ENCODE measurements around the gene SEMA6C.
"Not testable (repeated sequence)": the region's sequence is repeated elsewhere in the genome, so short reads cannot be mapped to it uniquely, and the experiment has no call there.

Gene SEMA6C, protein sequence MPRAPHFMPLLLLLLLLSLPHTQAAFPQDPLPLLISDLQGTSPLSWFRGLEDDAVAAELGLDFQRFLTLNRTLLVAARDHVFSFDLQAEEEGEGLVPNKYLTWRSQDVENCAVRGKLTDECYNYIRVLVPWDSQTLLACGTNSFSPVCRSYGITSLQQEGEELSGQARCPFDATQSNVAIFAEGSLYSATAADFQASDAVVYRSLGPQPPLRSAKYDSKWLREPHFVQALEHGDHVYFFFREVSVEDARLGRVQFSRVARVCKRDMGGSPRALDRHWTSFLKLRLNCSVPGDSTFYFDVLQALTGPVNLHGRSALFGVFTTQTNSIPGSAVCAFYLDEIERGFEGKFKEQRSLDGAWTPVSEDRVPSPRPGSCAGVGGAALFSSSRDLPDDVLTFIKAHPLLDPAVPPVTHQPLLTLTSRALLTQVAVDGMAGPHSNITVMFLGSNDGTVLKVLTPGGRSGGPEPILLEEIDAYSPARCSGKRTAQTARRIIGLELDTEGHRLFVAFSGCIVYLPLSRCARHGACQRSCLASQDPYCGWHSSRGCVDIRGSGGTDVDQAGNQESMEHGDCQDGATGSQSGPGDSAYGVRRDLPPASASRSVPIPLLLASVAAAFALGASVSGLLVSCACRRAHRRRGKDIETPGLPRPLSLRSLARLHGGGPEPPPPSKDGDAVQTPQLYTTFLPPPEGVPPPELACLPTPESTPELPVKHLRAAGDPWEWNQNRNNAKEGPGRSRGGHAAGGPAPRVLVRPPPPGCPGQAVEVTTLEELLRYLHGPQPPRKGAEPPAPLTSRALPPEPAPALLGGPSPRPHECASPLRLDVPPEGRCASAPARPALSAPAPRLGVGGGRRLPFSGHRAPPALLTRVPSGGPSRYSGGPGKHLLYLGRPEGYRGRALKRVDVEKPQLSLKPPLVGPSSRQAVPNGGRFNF

DNA sequence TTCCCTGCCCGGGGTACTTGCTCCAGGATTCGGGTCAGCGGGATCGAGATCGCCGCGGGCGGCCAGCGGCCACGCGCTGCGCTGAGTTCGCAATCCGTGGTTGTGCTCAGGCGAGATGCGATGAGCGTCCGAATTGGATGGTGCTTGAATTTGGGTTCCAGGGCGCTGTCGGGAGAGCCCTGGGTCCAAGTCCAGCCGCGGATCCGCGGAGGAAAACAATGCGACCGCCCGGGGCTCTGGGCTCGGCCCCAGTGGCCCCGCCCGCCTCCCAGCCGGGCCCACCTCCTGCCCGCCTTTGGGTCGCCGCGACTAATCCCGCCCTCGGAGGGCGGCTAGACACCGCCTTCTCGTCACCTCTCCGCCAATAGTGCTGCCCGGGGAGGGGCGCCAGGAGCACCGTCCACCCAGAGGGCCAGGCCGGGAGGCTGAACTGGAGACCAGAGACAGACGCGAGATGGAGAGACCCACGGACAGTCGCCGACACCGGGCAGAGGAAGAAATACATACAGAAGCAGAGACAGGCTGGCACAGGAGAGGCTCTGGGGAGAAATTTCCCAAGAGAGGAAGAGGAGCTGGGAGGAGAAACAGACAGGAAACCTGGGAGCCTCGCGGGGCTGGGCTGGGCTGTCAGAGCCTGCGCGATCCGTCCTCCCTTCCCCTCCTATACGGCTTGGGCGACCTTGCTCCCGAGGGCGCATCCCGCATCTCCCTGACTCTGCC lies at the start of gene SEMA6C:
Gene SEMA6C (minus strand): TSS at position 220 of the 720 bp plus-strand sequence. CDS start 4,010 bp downstream, outside the sequence.
- peak; percentile 87 for DNase-seq (ENCODE audit: low read depth in 2 of 2)

DNA sequence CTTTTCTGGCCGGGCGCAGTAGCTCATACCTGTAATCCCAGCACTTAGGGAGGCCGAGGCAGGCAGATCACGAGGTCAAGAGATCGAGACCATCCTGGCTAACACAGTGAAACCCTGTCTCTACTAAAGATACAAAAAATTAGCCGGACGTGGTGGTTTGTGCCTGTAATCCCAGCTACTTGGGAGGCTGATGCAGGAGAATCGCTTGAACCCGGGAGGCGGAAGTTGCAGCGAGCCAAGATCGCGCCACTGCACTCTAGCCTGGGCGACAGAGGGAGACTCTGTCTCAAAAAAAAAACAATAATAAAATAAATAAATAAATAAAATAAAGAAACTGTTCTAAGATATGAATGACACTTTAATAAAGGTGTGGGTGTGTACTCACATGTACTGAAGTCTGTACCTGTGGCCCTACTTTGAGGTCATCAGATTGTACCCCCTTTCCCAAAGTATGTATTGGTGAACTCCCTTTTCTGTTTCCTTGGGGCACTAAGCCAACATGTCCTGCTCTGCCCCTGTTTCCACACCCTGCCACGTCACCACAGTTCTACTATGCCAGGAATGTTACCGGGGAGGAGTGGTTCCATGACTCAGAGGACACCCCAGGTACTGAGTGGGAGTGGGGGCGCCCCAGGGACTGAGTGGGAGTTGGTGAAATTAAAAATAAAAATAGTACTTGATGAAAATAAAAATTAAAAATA lies 48.6 kb upstream of the SEMA6C start:
- DNase-seq (ENCODE audit: low read depth in 2 of 2) = not testable (repeated sequence)

DNA sequence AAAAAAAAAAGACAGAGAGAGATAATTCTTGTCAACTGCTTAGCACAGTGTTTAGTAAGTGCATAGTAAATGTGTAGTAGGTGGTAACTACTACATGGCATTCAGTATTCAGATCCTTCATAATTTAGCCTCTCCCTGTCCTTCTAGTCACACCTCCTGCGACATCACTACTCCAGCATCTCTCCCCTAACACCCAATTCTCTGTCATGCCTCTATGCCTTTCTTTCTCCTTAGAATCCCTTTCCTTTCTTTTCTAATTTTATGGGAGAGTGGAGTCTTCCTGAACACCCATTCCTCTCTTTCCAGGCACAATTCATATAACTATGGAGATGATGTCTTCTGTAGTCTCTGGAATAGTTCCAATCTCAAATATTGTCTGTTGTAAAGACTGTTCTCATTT lies 47.4 kb upstream of the SEMA6C start:
- no peak for DNase-seq (ENCODE audit: low read depth in 2 of 2)

DNA sequence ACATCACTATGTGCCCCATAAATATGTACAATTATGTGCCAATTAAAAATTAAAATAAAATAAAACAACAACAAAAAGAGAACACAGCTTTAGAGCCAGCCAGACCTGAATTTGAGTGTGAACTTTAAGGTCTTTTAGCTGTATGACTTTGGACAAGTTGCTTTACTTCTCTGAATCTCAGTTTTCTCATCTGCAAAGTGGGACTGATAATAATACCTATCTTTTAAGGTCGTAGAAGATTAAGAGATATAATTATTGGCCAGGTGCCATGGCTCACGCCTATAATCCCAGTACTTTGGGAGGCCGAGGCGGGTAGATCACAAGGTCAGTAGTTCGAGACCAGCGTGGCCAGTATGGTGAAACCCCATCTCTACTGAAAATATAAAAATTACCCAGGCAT lies 46.9 kb upstream of the SEMA6C start:
- DNase-seq (ENCODE audit: low read depth in 2 of 2) = no peak

DNA sequence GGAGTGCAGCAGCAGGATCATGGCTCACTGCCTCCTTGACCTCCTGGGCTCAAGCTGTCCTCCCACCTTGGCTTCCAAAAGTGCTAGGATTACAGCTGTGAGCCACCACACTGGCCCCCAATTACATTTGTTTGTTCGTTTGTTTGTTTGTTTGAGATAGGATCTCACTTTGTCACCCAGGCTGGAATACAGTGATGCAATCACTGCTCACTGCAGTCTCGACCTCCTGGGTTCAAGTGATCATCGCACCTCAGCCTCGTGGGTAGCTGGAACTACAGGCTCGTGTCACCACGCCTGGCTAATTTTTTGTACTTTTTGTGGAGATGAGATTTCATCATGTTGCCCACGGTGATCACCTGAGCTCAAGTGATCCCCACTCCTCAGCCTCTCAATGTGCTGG lies 45.6 kb upstream of the SEMA6C start:
- no peak for DNase-seq (ENCODE audit: low read depth in 2 of 2)

DNA sequence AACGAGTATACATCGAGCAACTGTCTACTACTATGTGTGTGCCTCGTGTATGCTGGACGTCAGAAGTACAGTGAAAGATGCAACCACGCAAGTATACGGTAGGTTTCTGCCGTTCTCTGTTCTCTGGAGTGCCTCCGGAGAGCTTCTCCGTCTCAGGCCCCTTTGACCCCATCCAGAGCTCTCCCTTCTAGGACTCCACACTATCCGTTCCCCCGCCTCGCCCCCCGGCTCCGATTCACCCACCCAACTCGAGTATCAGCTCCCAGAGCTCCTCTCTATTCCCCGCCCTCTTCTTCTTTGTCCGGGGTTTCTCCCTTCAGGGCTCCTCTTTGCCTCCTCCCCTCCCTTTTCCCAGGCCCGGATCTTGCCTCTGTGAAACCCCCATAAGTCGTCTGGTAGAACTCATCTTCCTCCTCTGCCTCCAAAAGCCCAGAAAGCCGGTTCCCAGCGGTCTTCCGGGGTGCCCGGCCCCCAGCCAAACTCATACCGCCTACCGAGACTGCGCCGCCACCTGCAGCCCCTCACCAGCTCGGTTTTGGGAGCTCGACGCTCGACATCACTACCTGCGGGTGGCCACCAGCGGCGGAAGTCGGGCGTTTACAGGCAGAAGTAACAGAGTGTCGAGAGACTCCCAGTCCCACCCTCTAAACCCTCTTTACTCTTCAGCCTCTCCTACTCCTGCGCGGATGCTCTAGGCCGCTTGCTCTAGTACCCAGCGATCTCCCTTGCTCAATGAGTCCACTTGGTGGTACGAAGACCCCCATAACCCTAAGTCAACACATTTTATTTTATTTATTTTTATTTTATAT lies 43.4 kb upstream of the SEMA6C start, which contains the start of gene VPS72:
Gene VPS72 (minus strand): TSS at position 561 of the 809 bp plus-strand sequence. CDS start 76 bp downstream, at position 485.
- peak; percentile 79 to 82 for DNase-seq (ENCODE audit: low read depth in 2 of 2)

DNA sequence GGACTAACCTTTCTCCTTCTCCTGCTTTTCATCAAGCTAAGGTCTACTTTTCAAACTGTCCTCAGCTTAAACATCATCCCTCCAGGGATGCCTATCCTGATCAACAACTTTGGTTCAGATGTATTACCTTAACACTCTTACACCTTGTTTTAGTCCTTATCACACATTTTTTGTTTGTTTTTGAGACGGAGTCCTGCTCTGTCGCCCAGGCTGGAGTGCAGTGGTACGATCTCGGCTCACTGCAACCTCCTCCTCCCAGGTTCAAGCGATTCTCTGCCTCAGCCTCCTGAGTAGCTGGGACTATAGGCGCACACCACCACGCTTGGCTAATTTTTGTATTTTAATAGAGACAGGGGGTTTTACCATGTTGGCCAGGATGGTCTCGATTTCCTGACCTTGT lies 42.2 kb upstream of the SEMA6C start:
- DNase-seq (ENCODE audit: low read depth in 2 of 2) = not testable (repeated sequence)

DNA sequence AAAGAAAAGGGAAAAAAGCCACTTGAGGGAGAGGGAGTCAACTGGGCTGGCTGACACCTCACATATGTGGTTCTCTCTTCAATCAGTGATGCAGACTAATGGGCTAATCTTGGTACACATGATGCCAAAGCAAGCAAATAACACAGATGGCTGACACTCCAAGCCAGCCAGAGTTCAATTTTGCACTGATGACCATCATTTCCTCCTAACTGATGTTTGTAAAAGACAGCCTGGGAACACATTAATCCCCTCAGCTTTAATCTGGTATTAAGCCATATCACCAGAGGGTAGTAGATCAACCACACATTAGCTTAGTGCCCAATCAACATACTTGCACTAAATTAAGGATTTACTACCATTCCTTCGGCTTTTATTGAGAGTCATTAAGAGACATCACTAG lies 40.8 kb upstream of the SEMA6C start:
- DNase-seq (ENCODE audit: low read depth in 2 of 2) = no peak

DNA sequence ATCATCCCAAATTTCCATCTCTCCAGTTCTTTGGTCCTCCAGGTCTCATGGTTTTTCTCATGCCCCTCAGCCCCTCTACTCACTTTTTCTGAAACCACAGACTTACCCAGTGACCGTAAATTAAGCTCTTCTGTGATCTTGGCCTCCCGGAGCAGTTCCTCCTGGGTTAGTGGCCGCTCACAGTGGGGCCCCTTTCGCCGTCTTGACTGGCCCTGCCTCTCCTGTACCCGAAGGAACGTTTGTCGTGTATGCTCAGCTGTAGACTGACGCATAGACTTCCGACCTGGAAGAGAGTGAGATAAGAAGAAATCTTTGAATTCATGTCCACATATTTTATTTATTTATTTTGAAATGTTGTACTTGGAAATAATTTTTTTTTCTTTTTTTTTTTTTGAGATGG lies 37.8 kb upstream of the SEMA6C start:
- no peak for DNase-seq (ENCODE audit: low read depth in 2 of 2)

DNA sequence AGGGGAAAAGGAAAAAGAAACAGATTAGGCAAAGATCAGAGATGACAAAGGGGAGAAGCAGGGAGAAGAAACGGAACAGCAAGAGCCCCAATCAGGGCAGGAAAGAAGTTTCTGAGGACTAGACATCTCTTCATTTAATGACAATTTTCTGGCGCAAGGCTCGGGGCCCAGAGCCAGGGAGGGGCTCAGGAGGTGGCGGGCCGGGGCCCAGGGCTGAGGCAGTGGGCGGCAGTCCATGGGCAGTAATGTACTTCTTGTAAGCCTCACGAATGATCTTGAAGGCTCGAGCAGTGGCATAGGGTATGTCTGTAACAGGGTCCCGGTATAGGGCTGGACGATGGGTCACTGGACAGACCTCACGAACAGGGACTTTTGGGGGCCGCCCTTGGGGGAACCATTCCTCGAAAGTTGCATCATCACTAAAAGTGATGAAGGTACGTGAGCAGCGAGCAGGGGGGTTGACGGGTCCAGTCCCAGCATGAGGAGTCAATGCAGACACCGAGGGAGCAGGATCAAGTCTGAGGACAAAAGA lies 30.1 kb upstream of the SEMA6C start:
- no peak for DNase-seq (ENCODE audit: low read depth in 2 of 2)

DNA sequence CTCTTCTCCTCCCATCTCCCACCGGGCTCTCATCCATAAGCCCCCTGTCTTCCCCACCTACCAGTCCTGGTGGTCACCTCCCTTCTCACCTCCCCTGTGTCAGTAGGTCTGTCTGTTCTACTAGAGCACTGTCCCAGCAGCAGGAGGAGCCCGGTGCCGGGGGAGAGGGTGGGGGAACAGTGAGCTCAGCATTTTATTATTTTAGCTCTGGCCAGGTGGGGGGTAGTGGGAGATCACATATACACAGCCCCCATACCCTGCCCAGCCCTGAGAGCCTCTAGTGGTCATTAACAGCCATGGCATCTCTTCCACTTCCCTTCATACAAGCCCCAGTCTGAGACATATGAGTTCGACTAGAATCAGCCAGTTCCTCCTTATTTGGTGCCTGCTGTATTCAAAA lies 29.4 kb upstream of the SEMA6C start, which contains the start of gene TMOD4:
Gene TMOD4 (minus strand): TSS at position 119 of the 400 bp plus-strand sequence. CDS start 1,106 bp downstream, outside the sequence.
- no peak for DNase-seq (ENCODE audit: low read depth in 2 of 2)

DNA sequence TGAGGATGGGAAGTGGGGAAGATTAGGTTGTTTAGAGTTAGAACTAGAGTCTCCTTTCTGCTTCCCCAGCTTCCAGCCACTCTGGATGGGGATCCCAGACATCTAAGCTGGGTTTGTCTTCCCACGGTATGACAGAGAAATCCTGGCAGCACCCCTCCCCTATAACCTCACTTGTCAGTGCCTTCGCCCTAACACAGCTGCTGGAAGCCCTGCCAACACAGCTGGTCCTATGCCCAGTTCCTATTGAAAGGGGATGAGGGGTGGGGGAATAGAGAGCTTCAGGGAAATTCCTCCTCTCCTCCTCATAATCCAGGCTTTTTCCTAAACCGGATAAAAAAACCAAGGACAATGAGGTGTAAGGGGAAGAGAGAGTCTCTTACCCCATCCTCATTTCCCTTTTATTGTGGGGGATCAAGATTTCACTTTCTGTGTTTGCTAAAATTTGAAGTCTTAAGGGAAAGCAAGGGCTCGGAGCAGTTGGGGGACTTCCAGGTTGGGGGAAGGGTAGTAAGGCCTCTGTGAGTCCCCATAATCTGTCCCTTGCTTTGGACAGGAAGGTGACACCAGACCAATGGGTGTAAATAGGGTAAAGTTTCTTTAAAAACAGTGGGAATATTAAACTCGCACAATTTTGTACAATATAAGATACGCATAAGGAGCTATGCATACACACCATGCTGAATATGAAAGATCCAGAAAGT lies 28.8 kb upstream of the SEMA6C start:
- DNase-seq (ENCODE audit: low read depth in 2 of 2) = no peak

DNA sequence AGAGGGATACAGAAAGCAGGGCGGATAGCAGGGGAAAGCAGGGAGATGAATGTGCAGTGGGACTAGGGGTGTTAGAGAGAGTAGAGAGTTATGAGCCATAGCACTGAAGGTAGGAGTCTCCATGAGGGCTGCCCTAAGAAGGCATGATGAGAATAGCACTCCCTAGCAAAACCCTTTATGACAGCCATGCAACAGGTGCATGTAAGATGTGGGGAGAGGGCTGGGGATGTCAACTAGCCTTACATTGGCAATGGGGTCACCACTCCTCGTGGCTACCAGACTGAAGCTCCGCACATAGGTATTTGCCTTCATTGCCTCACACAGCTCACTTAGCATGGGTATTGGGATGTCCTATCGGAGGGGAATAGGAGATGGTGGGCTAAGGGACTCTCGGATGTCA lies 24.8 kb upstream of the SEMA6C start:
- DNase-seq (ENCODE audit: low read depth in 2 of 2) = no peak

DNA sequence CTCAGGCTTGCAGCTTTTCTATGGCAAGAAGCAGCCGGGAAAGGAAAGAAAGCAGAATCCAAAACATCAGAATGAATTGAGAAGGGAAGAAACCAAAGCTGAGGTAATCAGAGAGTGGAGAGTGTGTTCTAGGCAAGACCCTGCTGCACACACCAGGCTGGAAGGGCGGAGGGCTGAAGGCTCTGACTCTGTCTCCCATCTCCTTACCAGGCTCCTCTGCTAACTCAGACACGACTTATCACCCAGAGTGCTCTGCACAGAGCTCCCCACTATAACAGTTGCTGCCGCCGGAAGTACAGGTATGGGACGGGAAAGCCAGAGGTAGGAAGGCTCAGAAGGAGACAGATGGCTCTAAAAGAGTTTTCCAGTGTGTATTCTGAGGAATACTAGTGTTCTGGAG lies 20.7 kb upstream of the SEMA6C start:
- no peak for DNase-seq (ENCODE audit: low read depth in 2 of 2)

DNA sequence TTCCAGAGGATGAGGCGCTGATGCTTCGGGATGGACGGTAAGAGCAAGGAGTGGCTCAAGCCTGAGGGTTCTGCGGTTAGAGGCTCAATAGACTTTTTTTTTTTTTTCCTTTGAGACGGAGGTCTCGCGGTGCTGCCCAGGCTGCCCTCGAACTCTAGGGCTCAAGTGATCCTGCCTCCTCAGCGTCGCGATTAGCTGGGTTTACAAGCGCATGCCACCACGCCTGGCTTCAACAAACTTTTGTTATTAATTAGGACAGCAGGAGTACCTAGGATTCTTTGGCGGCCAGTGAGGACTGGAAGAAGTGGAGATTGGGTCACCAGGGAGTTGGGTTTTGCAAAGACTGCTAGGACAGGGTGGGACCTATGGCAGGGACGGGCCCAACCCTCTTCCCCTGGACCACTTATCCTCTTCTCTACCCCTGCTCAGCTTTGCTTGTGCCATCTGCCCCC lies 20.1 kb upstream of the SEMA6C start:
- DNase-seq (ENCODE audit: low read depth in 2 of 2) = no peak

DNA sequence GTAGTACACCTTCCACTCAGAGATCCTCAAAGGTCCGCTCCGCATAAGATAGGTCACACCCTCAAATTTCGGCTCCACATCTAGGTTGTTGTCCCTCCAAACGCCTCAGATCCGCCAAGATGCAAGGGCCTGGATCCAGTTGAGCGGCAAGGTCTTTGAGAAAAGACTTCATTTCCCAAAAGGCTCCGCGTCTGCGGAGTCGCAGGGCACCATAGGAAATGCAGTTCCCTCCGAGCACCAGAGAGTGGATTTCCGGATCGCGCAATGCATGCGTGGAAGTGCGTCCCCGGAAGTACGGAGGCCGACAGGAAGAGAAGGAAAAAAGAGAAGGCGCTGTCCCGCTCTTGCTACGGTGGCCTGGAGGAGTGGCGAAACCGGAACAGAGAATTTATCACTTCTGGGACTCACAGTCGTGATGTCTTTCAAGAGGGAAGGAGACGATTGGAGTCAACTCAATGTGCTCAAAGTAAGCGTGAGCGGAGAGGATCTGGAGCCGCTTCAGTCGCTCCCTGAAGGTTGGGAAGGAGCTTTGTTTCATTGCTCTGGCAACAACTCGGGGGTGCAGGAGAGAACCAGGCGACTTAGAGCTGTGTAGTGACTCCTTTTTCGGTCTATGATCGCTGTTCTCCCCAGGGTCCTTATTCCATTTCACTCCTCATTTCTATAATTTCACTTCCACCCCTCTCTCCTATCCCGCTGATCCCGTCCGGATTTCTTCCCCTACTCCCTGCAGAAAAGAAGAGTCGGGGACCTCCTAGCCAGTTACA lies 19.5 kb upstream of the SEMA6C start, which contains the start of the genes LYSMD1 and SCNM1:
Gene LYSMD1 (minus strand): TSS at position 165 of the 767 bp plus-strand sequence. CDS start 644 bp downstream, outside the sequence.
Gene SCNM1 (plus strand): TSS at position 407 of the 767 bp plus-strand sequence. CDS start 9 bp downstream, at position 416.
- peak; percentile 90 to 94 for DNase-seq (ENCODE audit: low read depth in 2 of 2)

DNA sequence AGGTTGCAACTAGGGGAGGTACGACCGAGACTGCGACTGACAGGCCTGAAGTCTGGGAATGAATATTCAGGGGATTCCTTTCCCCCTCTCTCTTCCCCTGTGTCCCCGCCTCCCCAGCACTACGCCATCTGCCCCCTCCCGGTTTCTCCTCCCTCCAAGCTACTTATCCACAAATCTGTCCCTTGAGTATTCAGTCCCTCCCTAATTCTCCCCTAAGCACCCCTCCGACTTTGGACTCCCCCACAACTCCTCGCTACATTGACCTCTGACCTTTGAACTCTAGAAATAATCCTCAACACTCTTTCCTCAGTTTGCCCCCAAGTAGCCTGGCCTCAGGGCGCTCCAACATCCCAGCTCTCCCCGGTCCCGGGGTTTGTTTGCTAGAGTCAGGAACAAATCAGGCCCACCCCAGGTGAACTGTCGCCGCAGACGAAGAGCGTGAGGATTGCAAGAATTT lies 18.9 kb upstream of the SEMA6C start:
- no peak for DNase-seq (ENCODE audit: low read depth in 2 of 2)

DNA sequence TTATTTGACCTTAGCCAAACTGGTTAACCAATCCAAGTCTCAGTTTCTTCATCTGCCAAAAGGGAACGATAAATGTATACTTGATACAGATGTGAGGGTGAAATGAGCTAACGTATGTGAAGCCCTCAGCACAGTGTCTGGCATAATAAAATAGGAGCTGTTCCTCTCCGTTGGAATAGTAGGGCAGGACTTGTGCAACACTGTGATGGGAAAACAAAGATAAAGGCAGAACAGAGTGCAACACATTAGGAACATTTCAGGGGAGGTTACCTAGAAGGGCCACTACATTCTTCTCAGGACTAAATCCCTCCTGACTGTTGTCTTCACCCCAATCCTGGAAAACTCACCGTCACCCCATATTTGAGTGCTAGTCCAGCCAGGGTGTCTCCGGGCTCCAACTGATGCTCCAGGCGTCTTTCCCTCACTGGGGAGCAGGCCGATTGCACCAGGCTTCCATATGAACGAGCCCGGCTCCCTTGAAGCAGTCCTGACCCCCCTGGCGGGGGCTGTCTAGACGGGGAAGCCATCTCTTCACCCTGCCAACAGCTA lies 18.4 kb upstream of the SEMA6C start:
- DNase-seq (ENCODE audit: low read depth in 2 of 2) = no peak

Data from stimulated activated CD8-positive, alpha-beta memory T cell treated with anti-CD3 and anti-CD28 coated beads, Interleukin-15, amount 100 ng/mL, for 48 hours (primary cell).